WI38 (cell line): ENCODE data around the gene CSPG5.

Experiments
- H3K4me3 ChIP-seq: 2 replicates; pipeline ENCODE4 v1.5.1; 2011; ENCODE audit warnings: low read depth, mild to moderate bottlenecking, control low read depth, low read length
- TF ChIP-seq, protein P1 (sequence below): IDR thresholded peaks from 2 replicates; pipeline ENCODE4 v1.5.1; 2012; ENCODE audit warnings: low read depth, mild to moderate bottlenecking, control low read depth, low read length

The CSPG5 gene

DNA sequence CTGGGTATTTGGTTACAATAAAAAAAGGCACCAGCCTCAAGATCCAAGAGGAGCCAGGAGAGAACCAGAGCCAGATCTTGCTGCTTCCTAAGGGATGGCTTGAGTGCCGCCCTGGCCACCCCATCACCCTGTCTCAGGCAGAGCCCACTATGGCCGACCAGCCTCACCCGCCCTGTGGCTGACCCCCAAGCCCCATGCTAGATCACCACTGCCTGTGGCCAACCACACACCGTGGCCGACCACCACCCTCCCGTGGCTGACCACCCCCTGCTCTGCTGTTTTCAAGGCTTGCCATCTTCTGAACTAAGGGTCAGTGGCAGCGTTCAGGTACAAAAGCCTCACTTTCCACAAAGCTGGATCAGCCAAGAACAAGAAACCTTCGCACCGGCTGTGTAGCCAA lies 12.0 kb downstream of the CSPG5 start:
- TF ChIP-seq, protein P1, sequence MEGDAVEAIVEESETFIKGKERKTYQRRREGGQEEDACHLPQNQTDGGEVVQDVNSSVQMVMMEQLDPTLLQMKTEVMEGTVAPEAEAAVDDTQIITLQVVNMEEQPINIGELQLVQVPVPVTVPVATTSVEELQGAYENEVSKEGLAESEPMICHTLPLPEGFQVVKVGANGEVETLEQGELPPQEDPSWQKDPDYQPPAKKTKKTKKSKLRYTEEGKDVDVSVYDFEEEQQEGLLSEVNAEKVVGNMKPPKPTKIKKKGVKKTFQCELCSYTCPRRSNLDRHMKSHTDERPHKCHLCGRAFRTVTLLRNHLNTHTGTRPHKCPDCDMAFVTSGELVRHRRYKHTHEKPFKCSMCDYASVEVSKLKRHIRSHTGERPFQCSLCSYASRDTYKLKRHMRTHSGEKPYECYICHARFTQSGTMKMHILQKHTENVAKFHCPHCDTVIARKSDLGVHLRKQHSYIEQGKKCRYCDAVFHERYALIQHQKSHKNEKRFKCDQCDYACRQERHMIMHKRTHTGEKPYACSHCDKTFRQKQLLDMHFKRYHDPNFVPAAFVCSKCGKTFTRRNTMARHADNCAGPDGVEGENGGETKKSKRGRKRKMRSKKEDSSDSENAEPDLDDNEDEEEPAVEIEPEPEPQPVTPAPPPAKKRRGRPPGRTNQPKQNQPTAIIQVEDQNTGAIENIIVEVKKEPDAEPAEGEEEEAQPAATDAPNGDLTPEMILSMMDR = no peak

DNA sequence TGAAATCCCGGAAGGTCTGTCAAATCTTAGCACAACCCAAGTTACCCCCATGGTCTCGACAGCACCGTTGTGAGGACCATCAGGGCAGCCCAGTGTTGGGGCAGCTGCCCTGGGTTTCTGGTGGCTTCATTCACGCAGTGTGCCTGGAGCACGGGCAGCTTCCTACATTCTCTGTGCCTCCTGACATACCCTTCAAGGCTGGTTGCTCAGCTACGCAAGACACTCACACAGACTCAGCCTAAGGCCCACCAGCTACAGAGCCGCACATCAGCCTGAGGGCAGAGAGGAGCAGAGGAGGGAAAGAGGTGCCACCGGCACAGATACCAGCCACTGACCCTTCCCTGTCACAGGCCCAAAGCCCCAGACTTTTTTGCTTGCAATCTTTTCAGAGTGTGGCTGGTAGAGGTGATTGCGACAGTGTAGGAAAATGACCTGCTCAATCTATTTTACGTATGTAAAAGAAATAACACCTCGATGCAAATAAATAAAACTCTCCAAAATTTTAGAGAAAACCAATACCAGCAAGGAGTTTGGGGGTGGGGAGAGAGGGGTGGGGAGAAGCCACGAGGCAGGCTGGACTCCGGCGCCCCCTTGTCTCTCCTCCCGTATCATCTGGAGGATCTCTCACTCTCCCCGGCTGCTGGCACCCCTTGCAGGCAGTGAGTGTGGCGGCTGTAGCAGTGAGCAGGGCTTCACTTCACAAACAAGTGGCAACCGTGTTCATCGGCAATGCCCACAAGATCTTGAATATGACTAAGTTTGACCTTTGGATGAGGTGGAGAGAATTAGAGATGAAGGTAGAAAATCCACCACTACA lies 12.7 kb downstream of the CSPG5 start:
- TF ChIP-seq, protein P1 = no peak
- H3K4me3 ChIP-seq = no peak overlapping the region

More for the DNA sequence above, 12.0 kb downstream of the CSPG5 start:
- no peak overlapping the region for H3K4me3 ChIP-seq

DNA sequence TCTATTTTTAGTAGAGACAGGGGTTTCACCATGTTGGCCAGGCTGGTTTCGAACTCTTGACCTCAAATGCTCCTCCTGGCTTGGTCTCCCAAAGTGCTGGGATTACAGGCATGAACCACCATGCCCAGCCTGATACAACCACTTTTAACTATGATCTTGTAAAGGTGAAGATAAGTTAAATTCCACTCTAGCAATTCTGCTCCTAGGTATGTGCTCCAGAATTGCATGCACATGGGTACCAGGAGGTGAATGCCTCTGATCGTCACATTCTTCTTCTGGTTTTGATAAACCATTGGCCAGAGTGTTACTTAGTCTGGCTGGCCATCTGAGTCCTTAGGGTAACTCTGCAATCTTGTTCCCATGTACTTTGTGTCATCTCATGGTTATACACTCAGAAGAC lies 22.3 kb downstream of the CSPG5 start:
- no peak overlapping the region for H3K4me3 ChIP-seq
- TF ChIP-seq, protein P1 = no peak

DNA sequence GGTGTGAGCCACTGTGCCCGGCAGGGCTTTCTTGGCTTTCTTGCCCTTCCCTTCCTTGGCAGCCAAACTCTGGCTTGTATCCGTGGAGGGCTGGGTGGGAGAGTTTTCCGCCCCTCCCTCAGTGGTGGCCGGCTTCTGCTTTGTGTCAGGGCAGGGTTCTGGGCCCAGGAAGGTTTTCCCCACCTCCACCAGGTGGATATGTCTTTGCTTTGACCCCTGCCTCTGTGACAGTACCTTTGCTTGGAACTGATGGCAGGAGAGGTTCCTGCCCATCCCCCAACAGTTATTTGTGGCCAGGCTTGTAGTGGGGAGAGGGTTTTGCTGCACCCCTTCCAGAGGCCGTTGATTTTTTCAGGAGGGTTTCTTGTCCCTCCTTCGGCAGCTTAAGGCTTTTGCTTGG lies 24.3 kb downstream of the CSPG5 start:
- TF ChIP-seq, protein P1 = no peak
- H3K4me3 ChIP-seq = no peak overlapping the region

DNA sequence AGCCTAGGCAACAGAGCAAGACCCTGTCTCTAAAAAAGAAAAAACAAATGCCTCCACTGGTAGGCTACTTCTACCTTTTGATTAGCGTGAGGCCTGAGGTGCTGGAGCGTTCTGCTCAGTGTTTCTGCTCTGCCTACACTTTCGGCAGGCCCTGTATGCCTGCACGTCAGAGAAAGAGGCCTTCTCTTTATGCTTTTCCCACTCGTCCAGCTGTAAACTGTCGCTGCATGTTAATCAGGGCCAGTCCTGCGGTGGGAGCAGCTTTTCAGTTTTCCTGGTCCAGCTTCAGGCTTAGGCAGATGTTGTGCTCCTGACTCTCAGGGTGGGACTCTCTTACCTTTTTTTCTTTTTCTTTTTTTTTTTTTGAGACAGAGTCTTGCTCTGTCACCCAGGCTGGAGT lies 25.3 kb downstream of the CSPG5 start:
- no peak overlapping the region for H3K4me3 ChIP-seq
- TF ChIP-seq, protein P1 = no peak

DNA sequence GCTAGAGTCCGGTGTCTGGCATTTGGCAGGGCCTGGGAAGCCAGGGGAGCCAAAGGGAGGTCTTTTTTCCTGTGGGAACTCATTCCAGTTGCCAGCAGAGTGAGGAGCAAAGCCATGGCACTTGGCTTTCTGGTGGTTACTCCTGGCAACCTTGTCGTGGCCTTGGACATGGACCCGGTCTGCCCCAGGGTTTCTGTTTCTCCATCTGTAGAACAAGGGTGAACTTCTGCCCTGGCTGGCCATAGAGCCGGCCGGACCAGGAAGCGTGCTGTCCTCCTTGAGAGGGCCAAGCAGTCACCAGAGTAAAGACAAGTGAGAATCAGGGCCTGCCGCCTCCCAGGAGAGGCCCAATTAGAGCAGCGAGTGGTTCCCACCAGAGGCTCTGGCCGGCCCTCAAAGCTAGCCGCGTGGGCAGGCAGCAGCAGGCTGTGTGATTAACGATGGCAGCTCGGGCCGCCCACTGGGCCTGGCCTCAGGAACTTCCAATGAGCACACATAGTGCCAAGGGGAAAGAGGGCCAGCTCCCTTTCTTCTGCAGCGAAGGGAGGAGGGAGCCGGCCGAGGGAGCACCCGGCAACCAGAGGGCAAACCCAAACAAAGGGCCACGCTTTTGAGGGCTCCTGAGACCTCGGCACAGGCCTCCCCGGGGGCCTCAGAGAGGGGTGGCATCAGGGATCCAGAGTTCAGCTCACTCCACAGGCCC lies 36.0 kb downstream of the CSPG5 start:
- no peak overlapping the region for H3K4me3 ChIP-seq
- TF ChIP-seq, protein P1 = no peak

DNA sequence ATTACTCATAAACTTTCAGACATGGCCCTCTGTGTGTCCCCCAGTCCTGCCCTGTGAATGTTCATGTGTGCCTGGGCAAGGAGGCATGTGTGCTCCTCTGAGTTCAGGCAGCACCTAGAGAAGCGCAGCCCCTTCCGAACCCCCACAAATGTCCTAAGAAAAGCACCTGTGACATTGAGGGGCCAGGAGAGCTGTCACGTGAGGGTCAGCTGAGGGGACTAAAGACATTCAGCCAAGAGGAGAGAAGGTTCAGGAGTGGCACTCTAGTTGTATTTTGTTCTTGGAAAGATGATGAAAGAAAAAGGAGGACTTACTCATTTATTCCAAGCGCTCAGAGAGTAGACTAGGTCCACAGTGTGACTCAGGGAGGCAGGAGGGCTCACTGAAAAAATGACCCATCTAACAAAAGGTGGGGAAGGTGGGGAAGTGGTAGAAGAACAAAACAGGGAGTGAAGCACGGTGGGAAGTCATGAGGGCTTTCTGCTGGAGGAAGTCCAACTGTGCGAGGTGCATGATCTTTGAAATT lies 37.0 kb downstream of the CSPG5 start:
- no peak overlapping the region for H3K4me3 ChIP-seq
- TF ChIP-seq, protein P1 = no peak
